HEK293T (cell line): ENCODE data around the gene PINK1.
A peak's percentile ranks its signal among the peaks of the same experiment; 100 is the strongest.

ENCODE experiments used
- CTCF ChIA-PET: fragments of 350-600 bp; formaldehyde crosslinking; extraction: SDS; loops from one replicate; lab custom pipeline; 2021; ENCODE audit warnings: antibody characterized with exemption, inconsistent platforms; lab: Yijun Ruan, JAX
- POLR2A ChIA-PET: fragments of 350-600 bp; formaldehyde crosslinking; extraction: SDS; loops from one replicate; lab custom pipeline; 2020; ENCODE audit warnings: antibody characterized with exemption, inconsistent platforms; lab: Yijun Ruan, JAX
- DNase-seq: peaks from one replicate; pipeline ENCODE4 v3.0.0; 2012; ENCODE audit warnings: mixed read lengths; ENCODE audit errors: extremely low spot score
- ARNT ChIP-seq: fragments of 450-650 bp; IDR thresholded peaks from 2 replicates; pipeline ENCODE4 v1.6.1; 2017; ENCODE audit warnings: mild to moderate bottlenecking
- BHLHE40 ChIP-seq: fragments of 450-650 bp; IDR thresholded peaks from 2 replicates; pipeline ENCODE4 v1.6.1; 2016; ENCODE audit warnings: mild to moderate bottlenecking, moderate library complexity, borderline replicate concordance
- CTBP1 ChIP-seq: fragments of 450-650 bp; IDR thresholded peaks from 2 replicates; pipeline ENCODE4 v1.6.1; 2016; ENCODE audit warnings: borderline replicate concordance
- ELF4 ChIP-seq: fragments of 450-650 bp; IDR thresholded peaks from 2 replicates; pipeline ENCODE4 v1.6.1; 2017; ENCODE audit warnings: antibody characterized with exemption
- FOXA1 ChIP-seq: fragments of 450-650 bp; IDR thresholded peaks from 2 replicates; pipeline ENCODE4 v1.6.1; 2016; ENCODE audit warnings: mild to moderate bottlenecking
- FOXK2 ChIP-seq: fragments of 450-650 bp; IDR thresholded peaks from 2 replicates; pipeline ENCODE4 v1.6.1; 2016; ENCODE audit warnings: mild to moderate bottlenecking
- FOXM1 ChIP-seq: fragments of 450-650 bp; IDR thresholded peaks from 2 replicates; pipeline ENCODE4 v1.6.1; 2017; ENCODE audit warnings: mild to moderate bottlenecking, borderline replicate concordance
- HDGF ChIP-seq: fragments of 450-650 bp; IDR thresholded peaks from 2 replicates; pipeline ENCODE4 v1.6.1; 2017; ENCODE audit warnings: antibody characterized with exemption, borderline replicate concordance
- L3MBTL2 ChIP-seq: fragments of 450-650 bp; conservative IDR thresholded peaks from 2 replicates; pipeline ENCODE4 v1.6.1; 2016; ENCODE audit warnings: mild to moderate bottlenecking
- LEF1 ChIP-seq: fragments of 450-650 bp; IDR thresholded peaks from 2 replicates; pipeline ENCODE4 v1.6.1; 2017; ENCODE audit warnings: mild to moderate bottlenecking, borderline replicate concordance
- NFRKB ChIP-seq: fragments of 450-650 bp; IDR thresholded peaks from 2 replicates; pipeline ENCODE4 v1.6.1; 2016; ENCODE audit warnings: mild to moderate bottlenecking, moderate library complexity
- PKNOX1 ChIP-seq: fragments of 450-650 bp; IDR thresholded peaks from 2 replicates; pipeline ENCODE4 v1.6.1; 2016
- SP1 ChIP-seq: fragments of 450-650 bp; IDR thresholded peaks from 2 replicates; pipeline ENCODE4 v1.6.1; 2017
- SUZ12 ChIP-seq: fragments of 450-650 bp; IDR thresholded peaks from 2 replicates; pipeline ENCODE4 v1.6.1; 2016; ENCODE audit warnings: mild to moderate bottlenecking
- TARDBP ChIP-seq: fragments of 450-650 bp; IDR thresholded peaks from 2 replicates; pipeline ENCODE4 v1.6.1; 2016
- ZNF384 ChIP-seq: fragments of 450-650 bp; IDR thresholded peaks from 2 replicates; pipeline ENCODE4 v1.6.1; 2016

PINK1 gene

GRCh38 chr1:20689645-20690056, 56.4 kb downstream of the PINK1 start:
- TF ChIP-seq SUZ12 (no peak), PKNOX1 (no peak), NFRKB (no peak), L3MBTL2 (no peak), LEF1 (no peak), BHLHE40 (no peak), HDGF (no peak), TARDBP (no peak), SP1 (no peak), FOXK2 (no peak), ZNF384 (no peak), ARNT (no peak), FOXM1 (no peak), CTBP1 (no peak), ELF4 (no peak), FOXA1 (no peak)
- ChIA-PET POLR2A (interaction anchor here (0.7 kb wide), 1 partner anchor 28 kb away, joined by 3 read pairs; the partner anchor contains the start of gene DDOST), CTCF (no interaction called here)
- no peak for DNase-seq

DNA sequence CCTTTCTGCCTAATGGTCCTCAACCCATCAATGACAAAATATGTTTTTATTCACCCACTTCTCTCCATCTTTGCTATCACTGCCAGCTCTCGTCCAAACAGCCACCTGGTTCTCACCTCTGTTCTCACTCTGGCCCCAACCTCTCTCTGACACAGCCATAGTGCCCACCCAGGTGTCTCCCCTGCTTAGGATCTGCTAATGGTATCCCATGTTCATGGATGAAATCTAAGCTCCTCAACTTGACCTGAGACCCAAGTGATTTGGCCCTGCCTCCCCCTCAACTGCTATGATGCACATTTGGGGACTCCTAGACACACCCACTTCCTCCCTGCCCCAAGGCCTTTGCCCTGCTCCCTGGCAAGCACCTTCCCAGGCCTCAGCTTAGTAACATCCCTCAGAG, 58.6 kb downstream of the PINK1 start:
- DNase-seq: no peak
- ChIA-PET POLR2A (interaction anchor here (0.7 kb wide), 1 partner anchor 95 kb away, joined by 3 read pairs; no protein-coding TSS in a partner anchor), CTCF (interaction anchor here (0.6 kb wide), 1 partner anchor 31 kb away, joined by 3 read pairs; no protein-coding TSS in a partner anchor)
- TF ChIP-seq TARDBP: no peak
- no peak for TF ChIP-seq BHLHE40
- no peak for TF ChIP-seq ELF4
- no peak for TF ChIP-seq FOXA1
- no peak for TF ChIP-seq PKNOX1
- no peak for TF ChIP-seq ZNF384
- no peak for TF ChIP-seq FOXK2
- TF ChIP-seq FOXM1: no peak
- TF ChIP-seq SUZ12: no peak
- TF ChIP-seq NFRKB: no peak
- no peak for TF ChIP-seq HDGF

GRCh38 chr1:20693623-20694022, 60.4 kb downstream of the PINK1 start:
- DNase-seq: no peak
- ChIA-PET CTCF (no interaction called here), POLR2A (interaction anchor here (1.1 kb wide), 1 partner anchor 32 kb away, joined by 3 read pairs; the partner anchor contains the start of gene DDOST)
- TF ChIP-seq FOXA1 (no peak), SUZ12 (no peak), L3MBTL2 (no peak)

DNA sequence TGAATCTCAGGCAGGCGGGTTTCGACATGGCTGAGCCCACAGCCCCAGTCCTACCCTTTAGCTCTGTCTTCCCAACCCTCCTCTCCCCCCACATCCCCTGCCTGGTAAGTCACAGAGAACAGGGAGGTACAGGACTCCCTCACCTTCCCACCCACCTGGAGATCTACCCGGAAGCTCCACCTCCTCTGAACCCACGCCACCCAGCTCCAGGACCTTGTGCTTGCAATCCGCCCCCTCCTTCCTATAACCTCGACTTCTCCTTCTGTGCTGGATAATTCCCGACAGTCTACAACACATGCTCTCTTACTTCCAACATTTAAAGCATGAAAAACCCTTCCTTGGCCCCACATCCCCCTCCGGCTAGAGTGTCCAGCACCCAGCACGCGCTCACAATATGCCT, 62.3 kb downstream of the PINK1 start:
- DNase-seq: no peak
- TF ChIP-seq HDGF (no peak), ELF4 (no peak), SUZ12 (no peak), ZNF384 (no peak), TARDBP (no peak), L3MBTL2 (no peak), FOXA1 (no peak), FOXM1 (no peak), SP1 (no peak), FOXK2 (no peak)
- POLR2A ChIA-PET: no interaction called here
- CTCF ChIA-PET: no interaction called here

DNA sequence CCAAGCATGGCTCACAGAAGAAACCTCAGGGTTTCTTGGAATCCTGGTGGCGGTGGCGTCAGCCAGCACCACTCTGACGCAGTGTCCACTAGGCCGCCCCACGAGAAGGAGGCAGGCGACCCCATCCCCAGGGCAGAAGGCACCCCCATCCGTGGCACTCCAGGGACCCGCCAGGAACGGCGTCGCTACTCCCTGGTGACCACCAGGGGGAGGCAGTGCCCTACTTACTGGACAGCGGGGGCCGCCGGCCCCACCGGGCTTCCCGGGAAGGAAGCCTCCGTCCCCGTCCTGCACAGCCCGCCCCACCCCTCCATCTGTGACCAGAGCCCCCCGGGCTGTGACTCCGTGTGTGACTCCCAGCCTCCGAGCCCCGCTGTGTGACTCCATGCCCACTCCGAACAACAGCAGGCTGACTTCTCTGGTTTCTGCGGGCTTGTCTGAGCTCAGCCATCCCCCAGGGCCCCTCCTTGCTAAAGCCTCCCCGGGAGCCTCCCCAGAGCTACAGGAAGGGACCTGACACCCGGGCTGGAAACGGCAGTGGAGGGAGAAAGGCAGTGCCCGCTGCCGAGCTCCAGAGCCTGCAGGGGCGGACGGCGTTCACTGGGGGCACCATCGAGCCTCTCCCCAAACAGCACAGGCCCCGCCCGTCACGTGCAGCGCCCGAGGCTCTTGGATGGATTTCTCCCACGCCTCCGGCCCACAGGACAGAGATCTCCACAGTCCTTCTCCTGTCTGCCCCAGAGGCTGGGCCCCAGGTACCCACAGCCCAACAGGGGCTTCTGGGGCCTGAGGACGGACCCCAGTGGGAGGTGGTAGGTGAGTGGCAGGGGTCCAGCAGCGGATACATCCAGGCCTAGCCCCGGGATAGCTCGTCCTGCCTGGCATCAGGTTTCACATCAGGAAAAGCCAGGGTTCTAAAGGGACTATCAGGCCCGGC, 63.4 kb downstream of the PINK1 start:
- ChIA-PET CTCF (interaction anchor here (0.6 to 1.6 kb wide), 19 partner anchors 10 to 1687 kb away, joined by 3 to 18 read pairs (median 3); partner anchors contain the start of genes KIF17, PINK1 and SH2D5), POLR2A (interaction anchor here (0.9 to 3.0 kb wide), 5 partner anchors 35 to 91 kb away, joined by 3 to 11 read pairs (median 3); partner anchors contain the start of genes DDOST and SH2D5)
- TF ChIP-seq NFRKB (no peak), FOXA1 (no peak), CTBP1 (no peak), L3MBTL2 (peak; percentile 65), ZNF384 (no peak), PKNOX1 (peak; percentile 42), HDGF (no peak), BHLHE40 (peak; percentile 61; the same call in 1 of the 2 replicates)

More for the DNA sequence above, 63.4 kb downstream of the PINK1 start:
- DNase-seq: peak; percentile 87
